GM20000 (cell line): ENCODE data around the gene DOK3.

Source experiments
- DNase-seq: peaks from one replicate; pipeline ENCODE4 v3.0.0; 2012; ENCODE audit warnings: low spot score
- TF ChIP-seq, protein P1 (sequence below): IDR thresholded peaks from 2 replicates; pipeline ENCODE4 v1.5.1; 2012; ENCODE audit warnings: mild to moderate bottlenecking, control low read depth; ENCODE audit errors: extremely low read depth, missing control alignments

Gene DOK3

DNA sequence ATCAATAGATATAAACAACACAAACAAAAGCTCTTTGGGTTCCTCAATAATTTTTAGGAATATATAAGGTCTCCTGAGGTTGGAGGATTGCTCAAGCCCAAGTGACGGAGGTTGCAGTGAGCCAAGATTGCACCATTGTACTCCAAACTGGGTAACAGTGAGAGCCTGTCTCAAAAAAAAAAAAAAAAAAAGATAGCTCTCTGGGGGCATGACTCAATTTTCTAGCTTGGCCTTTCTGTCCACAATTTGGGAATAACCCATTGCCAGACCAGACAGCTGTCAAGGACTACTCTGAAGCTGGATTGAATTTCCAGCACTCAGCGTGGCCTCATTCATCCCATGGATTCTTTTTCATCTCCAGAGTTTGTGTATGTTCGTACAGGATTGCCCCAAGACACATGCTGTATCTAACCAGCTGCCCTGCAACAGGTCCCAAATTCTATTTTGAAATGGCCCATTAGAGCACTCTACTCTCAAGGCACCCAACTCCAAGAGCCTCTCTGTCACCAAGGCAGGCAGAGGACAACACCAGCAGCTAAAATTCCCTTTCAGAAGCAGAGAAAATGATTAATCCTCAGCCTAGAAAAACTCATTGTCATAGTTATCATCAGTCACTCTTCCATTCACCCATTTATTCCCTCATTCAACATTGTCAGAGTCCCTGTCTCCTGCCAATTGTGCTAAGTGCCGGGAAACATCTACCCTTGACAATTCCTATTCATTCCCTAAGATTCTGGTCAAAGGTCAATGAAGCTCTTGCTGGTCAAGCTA, 36.0 kb upstream of the DOK3 start:
- TF ChIP-seq, protein P1, sequence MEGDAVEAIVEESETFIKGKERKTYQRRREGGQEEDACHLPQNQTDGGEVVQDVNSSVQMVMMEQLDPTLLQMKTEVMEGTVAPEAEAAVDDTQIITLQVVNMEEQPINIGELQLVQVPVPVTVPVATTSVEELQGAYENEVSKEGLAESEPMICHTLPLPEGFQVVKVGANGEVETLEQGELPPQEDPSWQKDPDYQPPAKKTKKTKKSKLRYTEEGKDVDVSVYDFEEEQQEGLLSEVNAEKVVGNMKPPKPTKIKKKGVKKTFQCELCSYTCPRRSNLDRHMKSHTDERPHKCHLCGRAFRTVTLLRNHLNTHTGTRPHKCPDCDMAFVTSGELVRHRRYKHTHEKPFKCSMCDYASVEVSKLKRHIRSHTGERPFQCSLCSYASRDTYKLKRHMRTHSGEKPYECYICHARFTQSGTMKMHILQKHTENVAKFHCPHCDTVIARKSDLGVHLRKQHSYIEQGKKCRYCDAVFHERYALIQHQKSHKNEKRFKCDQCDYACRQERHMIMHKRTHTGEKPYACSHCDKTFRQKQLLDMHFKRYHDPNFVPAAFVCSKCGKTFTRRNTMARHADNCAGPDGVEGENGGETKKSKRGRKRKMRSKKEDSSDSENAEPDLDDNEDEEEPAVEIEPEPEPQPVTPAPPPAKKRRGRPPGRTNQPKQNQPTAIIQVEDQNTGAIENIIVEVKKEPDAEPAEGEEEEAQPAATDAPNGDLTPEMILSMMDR: no peak
- no peak for DNase-seq

DNA sequence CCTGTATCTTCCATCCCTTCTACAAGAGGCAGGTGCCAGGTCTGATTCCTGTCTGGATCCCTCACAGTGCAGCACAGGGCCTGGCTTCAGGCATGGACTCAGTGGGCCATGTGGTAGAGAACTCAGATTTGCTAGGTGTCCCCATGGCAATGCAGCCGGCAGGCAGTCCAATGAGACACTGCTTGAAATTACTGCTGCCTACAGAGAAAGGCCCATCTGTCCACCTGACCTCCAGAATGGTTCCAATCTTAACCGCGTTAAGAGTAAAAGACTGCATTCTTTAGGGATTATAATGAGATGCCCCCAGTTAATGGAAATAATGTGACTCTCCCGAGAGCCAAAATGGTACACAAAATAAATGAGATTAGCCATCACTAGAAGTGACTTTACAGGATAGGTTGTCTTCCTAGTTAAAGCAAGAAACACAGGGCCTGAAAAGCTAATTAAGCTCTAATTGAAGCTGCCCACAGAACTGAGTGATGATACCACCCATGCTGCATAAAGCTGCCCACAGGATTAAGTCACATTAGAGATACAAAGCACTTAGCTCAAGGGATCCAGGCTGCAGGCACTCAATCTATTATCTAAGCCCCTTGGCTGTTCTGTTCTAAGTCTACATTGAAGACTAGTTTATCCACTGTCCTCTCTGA, 33.3 kb upstream of the DOK3 start:
- DNase-seq: no peak
- TF ChIP-seq, protein P1: no peak

DNA sequence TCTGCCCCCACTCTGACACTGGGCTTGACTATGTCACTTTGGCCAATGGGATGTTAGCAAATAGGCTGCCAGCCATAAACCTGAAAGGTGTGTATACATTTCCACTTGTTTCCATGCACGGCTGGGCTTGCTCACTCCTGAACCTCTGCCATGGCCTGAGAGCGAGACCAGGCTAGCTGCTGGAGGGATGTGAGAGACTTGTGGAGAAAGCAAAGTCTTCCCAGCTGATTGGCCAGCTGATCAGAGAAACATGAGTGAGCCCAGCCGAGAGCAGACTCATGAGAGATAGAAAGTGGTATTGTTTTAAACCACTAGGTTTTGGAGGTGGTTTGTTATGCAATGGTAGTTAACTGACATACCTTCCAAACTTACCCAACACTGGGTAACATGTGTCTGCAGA, 30.8 kb upstream of the DOK3 start:
- DNase-seq: no peak
- TF ChIP-seq, protein P1: no peak

DNA sequence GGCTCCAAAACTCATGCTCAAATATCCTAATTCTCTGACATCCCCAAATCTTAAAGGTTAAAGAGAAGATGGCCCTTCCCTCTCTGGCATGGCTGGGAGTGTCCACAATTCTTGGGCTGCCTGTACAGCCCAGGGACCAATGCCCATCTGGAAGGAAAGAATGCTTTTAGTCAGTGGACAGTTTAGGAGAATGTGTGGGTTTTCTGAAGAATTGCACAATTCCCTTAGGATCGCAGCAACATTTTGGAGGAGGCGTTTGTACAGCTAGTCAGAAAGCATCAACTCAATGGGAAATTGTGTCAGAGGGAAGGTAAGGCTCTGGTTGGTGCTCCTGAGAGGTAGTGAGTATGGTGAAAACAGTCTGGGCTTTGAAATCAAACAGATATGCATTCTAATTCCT, 29.8 kb upstream of the DOK3 start:
- DNase-seq: no peak
- TF ChIP-seq, protein P1: no peak

DNA sequence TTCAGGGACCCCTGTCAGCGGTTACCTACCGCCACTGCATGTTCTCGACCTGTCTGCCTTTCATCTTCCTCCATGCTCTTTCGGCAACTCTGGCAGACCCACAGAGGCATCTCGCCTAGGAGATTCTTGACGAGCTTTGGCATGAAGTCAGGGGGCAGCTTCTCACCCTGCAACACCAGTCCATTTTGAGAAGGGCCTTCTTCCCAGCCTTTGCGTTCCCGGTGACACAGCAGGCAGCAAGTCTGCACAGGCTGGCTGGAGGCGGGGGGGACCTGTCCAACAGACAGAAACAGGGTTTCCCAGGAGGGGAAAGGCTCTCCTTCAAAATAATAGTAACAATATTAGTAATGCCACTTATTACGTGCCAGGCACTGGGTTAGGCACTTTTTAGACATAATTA, 29.2 kb upstream of the DOK3 start:
- no peak for DNase-seq
- TF ChIP-seq, protein P1: no peak

DNA sequence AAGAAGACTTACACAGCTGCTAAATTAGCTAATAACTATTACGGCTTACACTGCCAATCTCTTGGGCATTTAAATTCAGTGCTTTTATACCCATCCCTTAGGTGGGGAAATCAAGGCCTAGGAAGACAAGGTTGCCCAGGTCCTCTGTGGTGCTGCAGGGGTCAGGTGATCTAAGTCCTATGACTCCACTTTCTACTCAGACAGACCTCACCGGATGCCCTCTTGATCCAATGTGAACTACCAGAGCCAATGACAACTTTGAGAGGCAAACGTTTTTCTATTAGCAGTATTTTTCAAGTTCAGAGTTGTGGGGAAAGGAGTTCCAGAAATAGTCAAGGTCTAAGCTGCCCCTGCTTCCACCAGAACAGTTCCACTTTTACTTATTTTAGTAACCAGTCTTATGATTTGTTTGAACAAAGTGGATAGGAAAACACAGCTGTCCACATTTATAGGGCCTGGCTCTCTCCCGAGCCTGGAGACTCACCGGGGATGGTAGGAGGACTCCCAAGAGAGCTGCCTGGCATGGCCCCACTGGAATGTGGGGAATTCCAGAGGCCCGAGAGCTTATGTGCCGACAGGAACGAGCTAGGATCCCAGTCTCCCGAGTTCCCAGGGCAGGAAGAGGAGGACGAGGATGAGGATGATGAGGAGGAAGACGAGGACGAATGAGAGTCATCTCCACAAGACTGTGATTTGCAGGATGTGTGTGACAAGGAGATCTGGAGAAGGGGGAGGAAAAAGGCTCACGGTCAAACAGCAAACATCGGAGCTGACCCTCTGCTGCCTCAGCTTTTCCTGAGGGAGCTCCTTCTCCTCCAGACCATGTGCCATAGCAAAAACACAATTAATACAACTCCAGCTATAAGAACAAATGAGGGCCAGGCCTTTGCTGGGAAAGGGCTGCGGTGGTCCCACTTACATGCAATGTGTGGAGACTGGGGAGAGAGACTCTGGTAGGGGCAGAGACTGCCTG, 28.0 kb upstream of the DOK3 start:
- no peak for DNase-seq
- TF ChIP-seq, protein P1: no peak
